ENCODE measurements around the gene ITIH3.

The ITIH3 gene

GRCh38 chr3:52848617-52849016 is 54.0 kb downstream of the ITIH3 start:
- H3K4me3 ChIP-seq (ENCODE audit: low read depth, low read length) = no peak overlapping the region
- DNase-seq (ENCODE audit: low read depth) = peak; percentile 91
- TF ChIP-seq CTCF (conservative IDR thresholded peaks at IDR 0.05; ENCODE audit: low read depth, low read length) = no peak

GRCh38 chr3:52849656-52850055 is 55.1 kb downstream of the ITIH3 start:
- no peak for TF ChIP-seq CTCF (conservative IDR thresholded peaks at IDR 0.05; ENCODE audit: low read depth, low read length)
- no peak overlapping the region for H3K4me3 ChIP-seq (ENCODE audit: low read depth, low read length)

GRCh38 chr3:52851348-52851747 is 56.8 kb downstream of the ITIH3 start:
- peak; percentile 72 for TF ChIP-seq CTCF (conservative IDR thresholded peaks at IDR 0.05; ENCODE audit: low read depth, low read length)
- peak; percentile 69 for DNase-seq (ENCODE audit: low read depth)
- H3K4me3 ChIP-seq (ENCODE audit: low read depth, low read length) = no peak overlapping the region

More at GRCh38 chr3:52849656-52850055, 55.1 kb downstream of the ITIH3 start:
- no peak for DNase-seq (ENCODE audit: low read depth)

GRCh38 chr3:52852419-52852818 is 57.8 kb downstream of the ITIH3 start:
- DNase-seq (ENCODE audit: low read depth) = no peak
- no peak for TF ChIP-seq CTCF (conservative IDR thresholded peaks at IDR 0.05; ENCODE audit: low read depth, low read length)
- no peak overlapping the region for H3K4me3 ChIP-seq (ENCODE audit: low read depth, low read length)

- no peak for DNase-seq (ENCODE audit: low read depth)
- TF ChIP-seq CTCF (conservative IDR thresholded peaks at IDR 0.05; ENCODE audit: low read depth, low read length) = no peak
- H3K4me3 ChIP-seq (ENCODE audit: low read depth, low read length) = no peak overlapping the region
Observed at GRCh38 chr3:52854013-52854412, 59.4 kb downstream of the ITIH3 start.

- DNase-seq (ENCODE audit: low read depth) = no peak
- H3K4me3 ChIP-seq (ENCODE audit: low read depth, low read length) = no peak overlapping the region
- no peak for TF ChIP-seq CTCF (conservative IDR thresholded peaks at IDR 0.05; ENCODE audit: low read depth, low read length)
Observed at GRCh38 chr3:52856666-52857065, 62.1 kb downstream of the ITIH3 start.

GRCh38 chr3:52857133-52857532 is 62.5 kb downstream of the ITIH3 start:
- no peak overlapping the region for H3K4me3 ChIP-seq (ENCODE audit: low read depth, low read length)
- no peak for TF ChIP-seq CTCF (conservative IDR thresholded peaks at IDR 0.05; ENCODE audit: low read depth, low read length)

More at GRCh38 chr3:52857133-52857532, 62.5 kb downstream of the ITIH3 start:
- no peak for DNase-seq (ENCODE audit: low read depth)

Data from choroid plexus epithelial cell (primary cell).